ENCODE data around the gene UBXN4.

DNA sequence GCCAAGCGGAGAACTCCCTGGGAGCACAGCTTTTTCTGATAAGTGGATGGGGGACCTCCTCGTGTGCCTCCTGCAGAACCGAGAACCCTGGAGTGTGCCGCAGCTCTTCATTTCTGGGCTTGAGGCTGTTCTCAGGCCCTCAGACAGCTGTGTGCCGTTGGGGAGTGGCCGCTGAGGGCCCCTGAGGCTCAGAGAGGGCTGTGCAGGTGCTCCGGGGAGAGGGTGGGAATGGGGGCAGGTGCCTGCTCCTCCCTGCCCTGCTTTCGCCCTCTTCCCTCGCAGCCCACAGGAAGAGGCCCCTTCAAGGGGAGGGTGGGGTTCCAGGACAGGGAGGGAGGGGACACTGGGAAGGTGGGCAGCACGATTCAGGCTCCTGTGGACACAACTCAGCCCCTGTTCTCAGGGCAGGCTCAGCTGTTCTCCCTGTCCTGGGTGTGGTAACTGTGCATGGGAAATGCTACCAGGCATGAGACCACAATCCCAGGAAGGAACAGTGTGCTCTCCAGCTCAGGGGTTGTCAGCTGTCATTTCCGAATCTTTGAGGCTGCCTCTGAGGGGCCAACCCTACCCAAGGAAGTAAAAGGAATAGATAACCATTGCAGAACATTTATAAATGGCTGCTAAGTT lies 84.0 kb downstream of the UBXN4 start:
- TF ChIP-seq POLR2A (IDR thresholded peaks at IDR 0.05) = no peak
- TF ChIP-seq, protein P1, sequence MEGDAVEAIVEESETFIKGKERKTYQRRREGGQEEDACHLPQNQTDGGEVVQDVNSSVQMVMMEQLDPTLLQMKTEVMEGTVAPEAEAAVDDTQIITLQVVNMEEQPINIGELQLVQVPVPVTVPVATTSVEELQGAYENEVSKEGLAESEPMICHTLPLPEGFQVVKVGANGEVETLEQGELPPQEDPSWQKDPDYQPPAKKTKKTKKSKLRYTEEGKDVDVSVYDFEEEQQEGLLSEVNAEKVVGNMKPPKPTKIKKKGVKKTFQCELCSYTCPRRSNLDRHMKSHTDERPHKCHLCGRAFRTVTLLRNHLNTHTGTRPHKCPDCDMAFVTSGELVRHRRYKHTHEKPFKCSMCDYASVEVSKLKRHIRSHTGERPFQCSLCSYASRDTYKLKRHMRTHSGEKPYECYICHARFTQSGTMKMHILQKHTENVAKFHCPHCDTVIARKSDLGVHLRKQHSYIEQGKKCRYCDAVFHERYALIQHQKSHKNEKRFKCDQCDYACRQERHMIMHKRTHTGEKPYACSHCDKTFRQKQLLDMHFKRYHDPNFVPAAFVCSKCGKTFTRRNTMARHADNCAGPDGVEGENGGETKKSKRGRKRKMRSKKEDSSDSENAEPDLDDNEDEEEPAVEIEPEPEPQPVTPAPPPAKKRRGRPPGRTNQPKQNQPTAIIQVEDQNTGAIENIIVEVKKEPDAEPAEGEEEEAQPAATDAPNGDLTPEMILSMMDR (IDR thresholded peaks at IDR 0.05) = no peak
